Neutrophil (primary cell): Measurements from ENCODE around the gene SHH.

Source experiments
- H3K27ac ChIP-seq: fragments of 200-600 bp; sonication (generic); 2 replicates; pipeline ENCODE4 v1.5.1; 2016; ENCODE audit warnings: mild to moderate bottlenecking, moderate library complexity
- H3K27me3 ChIP-seq: fragments of 200-600 bp; sonication (generic); 2 replicates; pipeline ENCODE4 v1.6.0; 2016; ENCODE audit warnings: mild to moderate bottlenecking
- H3K36me3 ChIP-seq: fragments of 200-600 bp; sonication (generic); 2 replicates; pipeline ENCODE4 v1.5.1; 2017
- H3K4me1 ChIP-seq, 2 experiments: fragments of 200-600 bp in 1 of 2; sonication (generic) in 1 of 2; 1 replicate in 1 of 2; 2 replicates in 1 of 2; pipeline versions ENCODE4 v1.5.1 to v1.6.1; 2013 to 2016; ENCODE audit warnings: low read depth in 1 of 2, low read length in 1 of 2, mild to moderate bottlenecking in 1 of 2, moderate library complexity in 1 of 2; ENCODE audit not compliant: control insufficient read depth in 1 of 2, insufficient read depth in 1 of 2
- H3K4me3 ChIP-seq, 2 experiments: fragments of 200-600 bp in 1 of 2; sonication (generic) in 1 of 2; 1 replicate in 1 of 2; 2 replicates in 1 of 2; pipeline ENCODE4 v1.5.1; 2013 to 2016; ENCODE audit warnings: low read depth in 1 of 2, low read length in 1 of 2, mild to moderate bottlenecking in 1 of 2, moderate library complexity in 1 of 2
- H3K9me3 ChIP-seq: fragments of 200-600 bp; sonication (generic); 2 replicates; pipeline ENCODE4 v1.5.1; 2016
- TF ChIP-seq, protein P1 (sequence below): fragments of 200-600 bp; sonication (generic); IDR thresholded peaks from 2 replicates; pipeline ENCODE4 v1.5.1; 2016; ENCODE audit warnings: antibody characterized with exemption

The SHH gene

GRCh38 chr7:155800741-155801267 is 11.5 kb downstream of the SHH start:
- Histone ChIP-seq H3K27ac (no peak overlapping the region), H3K4me3 (no peak overlapping the region), H3K4me1 (peaks cover 27 to 34% of the 10 kb centered on the region in 2 experiments), H3K36me3 (no peaks in the 10 kb centered on the region), H3K27me3 (peaks cover 100% of the 10 kb centered on the region), H3K9me3 (no peaks in the 10 kb centered on the region)
- TF ChIP-seq, protein P1, sequence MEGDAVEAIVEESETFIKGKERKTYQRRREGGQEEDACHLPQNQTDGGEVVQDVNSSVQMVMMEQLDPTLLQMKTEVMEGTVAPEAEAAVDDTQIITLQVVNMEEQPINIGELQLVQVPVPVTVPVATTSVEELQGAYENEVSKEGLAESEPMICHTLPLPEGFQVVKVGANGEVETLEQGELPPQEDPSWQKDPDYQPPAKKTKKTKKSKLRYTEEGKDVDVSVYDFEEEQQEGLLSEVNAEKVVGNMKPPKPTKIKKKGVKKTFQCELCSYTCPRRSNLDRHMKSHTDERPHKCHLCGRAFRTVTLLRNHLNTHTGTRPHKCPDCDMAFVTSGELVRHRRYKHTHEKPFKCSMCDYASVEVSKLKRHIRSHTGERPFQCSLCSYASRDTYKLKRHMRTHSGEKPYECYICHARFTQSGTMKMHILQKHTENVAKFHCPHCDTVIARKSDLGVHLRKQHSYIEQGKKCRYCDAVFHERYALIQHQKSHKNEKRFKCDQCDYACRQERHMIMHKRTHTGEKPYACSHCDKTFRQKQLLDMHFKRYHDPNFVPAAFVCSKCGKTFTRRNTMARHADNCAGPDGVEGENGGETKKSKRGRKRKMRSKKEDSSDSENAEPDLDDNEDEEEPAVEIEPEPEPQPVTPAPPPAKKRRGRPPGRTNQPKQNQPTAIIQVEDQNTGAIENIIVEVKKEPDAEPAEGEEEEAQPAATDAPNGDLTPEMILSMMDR: no peak

- Histone ChIP-seq H3K27ac (no peak overlapping the region), H3K9me3 (no peaks in the 10 kb centered on the region), H3K4me1 (peaks cover 22 to 29% of the 10 kb centered on the region in 2 experiments), H3K27me3 (peaks cover 100% of the 10 kb centered on the region), H3K4me3 (no peak overlapping the region), H3K36me3 (no peaks in the 10 kb centered on the region)
- TF ChIP-seq, protein P1: no peak
Observed at GRCh38 chr7:155800301-155800700, 12.0 kb downstream of the SHH start.

- Histone ChIP-seq H3K4me1 (peaks cover 15 to 21% of the 10 kb centered on the region in 2 experiments), H3K36me3 (no peaks in the 10 kb centered on the region), H3K27ac (no peak overlapping the region), H3K27me3 (peaks cover 99% of the 10 kb centered on the region), H3K4me3 (no peak overlapping the region), H3K9me3 (no peaks in the 10 kb centered on the region)
- TF ChIP-seq, protein P1: no peak
Observed at GRCh38 chr7:155799514-155799913, 12.7 kb downstream of the SHH start.

DNA sequence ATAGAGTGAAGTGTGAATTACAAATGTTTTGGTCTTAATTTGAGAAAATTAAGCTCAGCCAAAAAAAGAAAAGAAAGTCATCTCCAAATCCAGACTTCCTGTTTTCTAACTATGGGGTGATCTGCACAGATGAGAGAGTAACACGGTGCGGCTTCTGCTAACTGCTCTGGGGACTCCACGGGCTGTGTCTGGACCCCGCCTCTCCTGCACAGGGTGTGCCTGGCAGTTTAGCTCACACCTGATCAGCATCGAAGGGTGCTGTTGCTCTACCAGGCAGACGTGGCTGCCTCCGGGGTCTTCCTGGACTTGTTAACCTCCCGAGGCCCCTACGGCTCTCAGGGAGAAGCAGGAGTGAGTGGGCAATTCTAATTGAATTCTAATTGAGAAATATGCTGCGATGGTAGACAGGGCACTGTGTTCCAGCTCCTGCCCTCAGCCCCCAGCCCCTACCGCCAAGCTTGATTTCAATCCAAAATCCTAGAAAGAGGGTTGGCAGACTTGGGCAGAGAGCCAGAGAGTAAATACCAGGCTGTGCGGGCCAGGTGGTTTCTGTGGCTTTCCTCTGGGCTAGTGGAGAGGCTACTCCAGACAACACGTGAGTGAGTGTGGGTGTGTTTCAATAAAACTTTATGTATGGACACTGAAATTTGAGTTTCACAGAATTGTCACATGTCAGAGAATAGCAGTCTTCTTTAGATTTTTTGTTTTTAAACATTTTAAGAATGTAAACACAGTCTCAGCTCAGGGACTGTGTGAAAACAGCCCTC is 13.4 kb downstream of the SHH start:
- no peak overlapping the region for H3K4me3 ChIP-seq
- TF ChIP-seq, protein P1: no peak
- no peaks in the 10 kb centered on the region for H3K36me3 ChIP-seq
- H3K27ac ChIP-seq: no peak overlapping the region
- H3K9me3 ChIP-seq: no peaks in the 10 kb centered on the region
- peaks cover 10 to 15% of the 10 kb centered on the region in 2 experiments for H3K4me1 ChIP-seq
- peaks cover 98% of the 10 kb centered on the region for H3K27me3 ChIP-seq

DNA sequence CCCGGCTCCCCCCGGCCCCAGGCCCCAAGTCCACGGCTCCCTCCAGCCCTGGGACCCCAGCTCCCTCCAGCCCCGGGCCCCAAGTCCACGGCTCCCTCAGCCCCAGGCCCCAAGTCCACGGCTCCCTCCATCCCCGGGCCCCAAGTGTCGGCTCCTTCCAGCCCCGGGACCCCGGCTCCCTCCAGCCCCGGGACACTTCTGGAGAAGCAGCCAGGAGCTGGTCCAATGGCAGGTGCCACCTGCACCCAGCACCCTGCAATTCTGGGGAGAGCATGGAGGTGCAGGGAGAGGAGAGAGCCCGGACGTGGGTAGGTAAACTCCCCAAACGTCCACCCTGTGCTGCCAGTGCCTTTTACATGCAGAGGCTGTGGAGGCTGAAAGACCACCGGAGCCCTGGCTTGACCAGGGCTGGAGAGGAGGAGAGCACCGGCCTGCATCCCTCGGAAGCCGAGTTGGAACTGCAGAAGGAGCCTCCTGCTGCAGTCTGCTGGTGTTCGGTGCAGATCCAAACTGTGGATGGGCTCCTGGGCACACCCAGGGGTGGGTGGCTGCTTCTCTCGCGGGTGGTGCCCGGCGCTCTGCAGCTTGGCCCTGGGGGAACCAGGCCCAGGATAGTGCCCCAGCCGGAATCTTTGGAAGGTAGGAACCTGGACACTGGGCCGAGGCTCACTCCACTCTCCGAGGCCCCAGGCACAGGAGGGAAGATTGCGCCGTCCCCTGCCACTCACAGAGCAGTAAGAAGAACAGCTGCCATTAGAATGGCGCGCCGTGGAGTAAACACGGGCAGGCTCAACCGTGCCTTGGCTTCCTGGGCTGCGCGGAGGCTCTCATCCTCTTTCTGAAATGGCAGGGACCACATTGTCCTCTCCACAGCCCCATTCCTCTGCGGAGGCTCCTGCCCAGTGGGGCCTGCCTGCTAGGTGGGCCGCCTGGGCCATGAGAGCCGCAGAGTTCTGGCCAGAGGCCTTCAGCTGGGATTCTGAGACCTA is 14.7 kb downstream of the SHH start:
- TF ChIP-seq, protein P1: no peak
- Histone ChIP-seq H3K9me3 (no peaks in the 10 kb centered on the region), H3K27ac (no peak overlapping the region), H3K4me3 (no peak overlapping the region), H3K4me1 (peaks cover 0 to 5% of the 10 kb centered on the region in 2 experiments), H3K36me3 (no peaks in the 10 kb centered on the region), H3K27me3 (peaks cover 85% of the 10 kb centered on the region)
